HEK293T (cell line): ENCODE measurements around the gene TJP1.

ENCODE experiments used
- CTCF ChIA-PET: fragments of 350-600 bp; formaldehyde crosslinking; extraction: SDS; loops from one replicate; lab custom pipeline; 2021; ENCODE audit warnings: antibody characterized with exemption, inconsistent platforms; lab: Yijun Ruan, JAX
- POLR2A ChIA-PET: fragments of 350-600 bp; formaldehyde crosslinking; extraction: SDS; loops from one replicate; lab custom pipeline; 2020; ENCODE audit warnings: antibody characterized with exemption, inconsistent platforms; lab: Yijun Ruan, JAX
- DNase-seq: peaks from one replicate; pipeline ENCODE4 v3.0.0; 2012; ENCODE audit warnings: mixed read lengths; ENCODE audit errors: extremely low spot score
- ARNT ChIP-seq: fragments of 450-650 bp; IDR thresholded peaks from 2 replicates; pipeline ENCODE4 v1.6.1; 2017; ENCODE audit warnings: mild to moderate bottlenecking
- BHLHE40 ChIP-seq: fragments of 450-650 bp; IDR thresholded peaks from 2 replicates; pipeline ENCODE4 v1.6.1; 2016; ENCODE audit warnings: mild to moderate bottlenecking, moderate library complexity, borderline replicate concordance
- CTBP1 ChIP-seq: fragments of 450-650 bp; IDR thresholded peaks from 2 replicates; pipeline ENCODE4 v1.6.1; 2016; ENCODE audit warnings: borderline replicate concordance
- ELF4 ChIP-seq: fragments of 450-650 bp; IDR thresholded peaks from 2 replicates; pipeline ENCODE4 v1.6.1; 2017; ENCODE audit warnings: antibody characterized with exemption
- FOXA1 ChIP-seq: fragments of 450-650 bp; IDR thresholded peaks from 2 replicates; pipeline ENCODE4 v1.6.1; 2016; ENCODE audit warnings: mild to moderate bottlenecking
- FOXK2 ChIP-seq: fragments of 450-650 bp; IDR thresholded peaks from 2 replicates; pipeline ENCODE4 v1.6.1; 2016; ENCODE audit warnings: mild to moderate bottlenecking
- FOXM1 ChIP-seq: fragments of 450-650 bp; IDR thresholded peaks from 2 replicates; pipeline ENCODE4 v1.6.1; 2017; ENCODE audit warnings: mild to moderate bottlenecking, borderline replicate concordance
- HDGF ChIP-seq: fragments of 450-650 bp; IDR thresholded peaks from 2 replicates; pipeline ENCODE4 v1.6.1; 2017; ENCODE audit warnings: antibody characterized with exemption, borderline replicate concordance
- L3MBTL2 ChIP-seq: fragments of 450-650 bp; conservative IDR thresholded peaks from 2 replicates; pipeline ENCODE4 v1.6.1; 2016; ENCODE audit warnings: mild to moderate bottlenecking
- LEF1 ChIP-seq: fragments of 450-650 bp; IDR thresholded peaks from 2 replicates; pipeline ENCODE4 v1.6.1; 2017; ENCODE audit warnings: mild to moderate bottlenecking, borderline replicate concordance
- NFRKB ChIP-seq: fragments of 450-650 bp; IDR thresholded peaks from 2 replicates; pipeline ENCODE4 v1.6.1; 2016; ENCODE audit warnings: mild to moderate bottlenecking, moderate library complexity
- SP1 ChIP-seq: fragments of 450-650 bp; IDR thresholded peaks from 2 replicates; pipeline ENCODE4 v1.6.1; 2017
- SUZ12 ChIP-seq: fragments of 450-650 bp; IDR thresholded peaks from 2 replicates; pipeline ENCODE4 v1.6.1; 2016; ENCODE audit warnings: mild to moderate bottlenecking
- TARDBP ChIP-seq: fragments of 450-650 bp; IDR thresholded peaks from 2 replicates; pipeline ENCODE4 v1.6.1; 2016
- ZNF384 ChIP-seq: fragments of 450-650 bp; IDR thresholded peaks from 2 replicates; pipeline ENCODE4 v1.6.1; 2016
- TF ChIP-seq, protein P1 (sequence below): fragments of 450-650 bp; IDR thresholded peaks from 2 replicates; pipeline ENCODE4 v1.6.1; 2016

Gene TJP1

DNA sequence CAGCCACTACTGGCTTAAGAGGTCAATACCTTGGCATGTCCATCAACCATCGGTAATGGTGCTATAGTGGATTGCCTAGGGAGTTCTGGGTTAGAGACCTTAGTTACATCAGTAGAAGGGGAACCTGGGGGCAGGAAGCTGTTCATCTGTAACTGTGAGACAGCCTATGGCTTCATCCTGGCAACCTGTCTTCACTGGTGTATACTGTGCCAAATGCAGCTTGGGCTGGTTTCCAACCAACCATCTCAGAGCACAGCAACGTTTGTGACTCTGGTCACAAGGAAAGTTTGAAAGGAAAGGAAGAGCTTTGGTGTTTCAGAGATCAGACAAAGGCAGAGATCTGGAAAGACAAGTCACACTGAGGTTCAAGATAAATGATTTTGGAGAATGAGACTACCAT lies 93.8 kb downstream of the TJP1 start:
- ChIA-PET POLR2A (no interaction called here), CTCF (no interaction called here)
- TF ChIP-seq NFRKB (no peak), ELF4 (no peak), ZNF384 (no peak), ARNT (no peak), BHLHE40 (no peak), SUZ12 (no peak), LEF1 (no peak), SP1 (no peak), FOXA1 (no peak), TARDBP (no peak), CTBP1 (no peak), FOXK2 (no peak), L3MBTL2 (no peak), HDGF (no peak), FOXM1 (no peak)
- TF ChIP-seq, protein P1, sequence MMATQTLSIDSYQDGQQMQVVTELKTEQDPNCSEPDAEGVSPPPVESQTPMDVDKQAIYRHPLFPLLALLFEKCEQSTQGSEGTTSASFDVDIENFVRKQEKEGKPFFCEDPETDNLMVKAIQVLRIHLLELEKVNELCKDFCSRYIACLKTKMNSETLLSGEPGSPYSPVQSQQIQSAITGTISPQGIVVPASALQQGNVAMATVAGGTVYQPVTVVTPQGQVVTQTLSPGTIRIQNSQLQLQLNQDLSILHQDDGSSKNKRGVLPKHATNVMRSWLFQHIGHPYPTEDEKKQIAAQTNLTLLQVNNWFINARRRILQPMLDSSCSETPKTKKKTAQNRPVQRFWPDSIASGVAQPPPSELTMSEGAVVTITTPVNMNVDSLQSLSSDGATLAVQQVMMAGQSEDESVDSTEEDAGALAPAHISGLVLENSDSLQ: no peak
- DNase-seq: no peak

DNA sequence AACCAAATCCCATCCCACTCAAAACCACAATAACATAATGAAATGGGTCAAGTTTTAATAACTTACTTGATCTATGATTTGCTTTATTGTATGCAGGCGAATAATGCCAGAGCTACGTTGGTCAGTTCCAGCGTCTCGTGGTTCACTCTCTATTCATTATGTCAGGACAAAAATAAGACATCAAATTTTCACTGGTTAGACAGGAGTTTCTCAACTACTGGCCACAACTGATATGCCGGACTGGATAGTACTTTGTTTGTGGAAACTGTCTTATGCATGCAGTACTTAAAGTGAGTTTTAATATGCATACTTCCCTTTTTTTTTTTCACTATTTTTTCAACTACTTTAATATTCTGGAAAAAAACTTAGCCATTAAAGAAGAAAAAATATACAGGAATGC lies 94.4 kb downstream of the TJP1 start:
- no peak for DNase-seq
- TF ChIP-seq, protein P1: no peak
- TF ChIP-seq HDGF (no peak), SP1 (no peak), ELF4 (no peak), L3MBTL2 (no peak), SUZ12 (no peak), CTBP1 (no peak), FOXM1 (no peak), BHLHE40 (no peak), FOXK2 (no peak), TARDBP (no peak), FOXA1 (no peak), LEF1 (no peak), ARNT (no peak), ZNF384 (no peak), NFRKB (no peak)
- CTCF ChIA-PET: no interaction called here
- POLR2A ChIA-PET: no interaction called here

DNA sequence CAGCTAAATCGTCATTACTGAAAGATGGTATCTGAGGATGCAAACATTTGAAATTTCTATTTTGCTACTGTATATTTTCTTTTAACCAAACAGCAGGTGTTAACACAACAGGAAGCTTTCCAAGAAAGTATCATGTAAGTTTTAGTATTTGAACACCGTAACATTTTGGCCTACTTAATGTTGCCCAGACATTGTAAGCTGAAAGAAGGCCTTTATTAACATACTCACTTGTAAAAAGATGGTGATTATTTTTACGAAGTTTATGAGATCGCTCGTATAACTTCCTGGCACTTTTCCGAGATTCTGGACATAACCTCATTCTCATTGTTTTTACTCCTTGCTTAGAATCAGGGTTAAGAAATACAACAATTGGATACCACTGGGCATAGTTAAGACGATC lies 95.7 kb downstream of the TJP1 start:
- no peak for DNase-seq
- CTCF ChIA-PET: interaction anchor here (1.2 kb wide), 1 partner anchor 198 kb away, joined by 4 read pairs; no protein-coding TSS in a partner anchor
- TF ChIP-seq CTBP1 (no peak), HDGF (no peak), TARDBP (no peak), FOXK2 (no peak), L3MBTL2 (no peak), LEF1 (no peak), NFRKB (no peak), FOXA1 (no peak), SUZ12 (no peak), FOXM1 (no peak), SP1 (no peak), ARNT (no peak), ELF4 (no peak), ZNF384 (no peak), BHLHE40 (no peak)
- TF ChIP-seq, protein P1: no peak
- POLR2A ChIA-PET: no interaction called here

DNA sequence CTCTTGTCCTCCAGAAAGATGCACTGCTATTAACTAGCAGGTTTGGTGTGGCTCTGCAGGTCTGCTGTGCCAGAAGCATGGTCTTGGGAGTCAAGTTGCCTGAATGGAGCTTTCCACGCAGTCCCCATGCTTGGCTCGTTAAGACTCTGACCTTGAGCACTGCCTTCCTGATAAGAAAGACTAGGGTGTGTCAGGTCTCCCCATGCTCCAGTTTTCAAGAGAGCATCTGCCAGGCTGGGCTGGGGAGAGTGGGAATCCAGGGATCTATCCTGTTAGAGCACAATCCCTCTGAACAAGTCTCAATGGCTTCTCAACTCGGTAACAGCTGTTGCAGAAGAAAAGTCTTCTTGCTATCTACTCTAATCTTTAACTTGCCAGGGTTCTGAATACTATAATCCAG lies 98.2 kb downstream of the TJP1 start:
- DNase-seq: no peak
- POLR2A ChIA-PET: no interaction called here
- TF ChIP-seq BHLHE40: no peak
- CTCF ChIA-PET: interaction anchor here (1.5 kb wide), 1 partner anchor 202 kb away, joined by 3 read pairs; no protein-coding TSS in a partner anchor

DNA sequence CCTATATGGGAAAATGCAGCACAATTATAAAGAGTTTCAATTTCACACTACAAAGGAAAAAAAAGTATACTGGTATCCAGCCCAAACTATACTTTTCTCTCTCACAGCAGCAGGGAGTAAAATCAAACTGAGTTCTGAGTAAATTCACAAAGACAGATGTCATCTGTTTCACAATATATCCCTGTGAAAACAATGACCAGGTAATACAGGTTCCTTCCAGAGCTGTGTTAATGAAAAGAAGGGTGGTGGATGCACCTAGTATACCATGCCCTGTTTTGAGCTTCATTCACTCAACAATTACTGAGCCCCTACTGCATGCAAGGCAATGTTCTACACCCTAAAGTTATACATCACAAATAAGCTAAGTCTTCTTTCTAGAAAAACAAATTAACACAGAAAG lies 108.5 kb downstream of the TJP1 start:
- CTCF ChIA-PET: no interaction called here
- no peak for TF ChIP-seq TARDBP
- TF ChIP-seq FOXK2: no peak
- TF ChIP-seq L3MBTL2: no peak
- TF ChIP-seq FOXM1: no peak
- no peak for TF ChIP-seq FOXA1
- TF ChIP-seq HDGF: no peak
- no peak for TF ChIP-seq BHLHE40
- TF ChIP-seq, protein P1: no peak
- no peak for TF ChIP-seq ARNT
- TF ChIP-seq SP1: no peak
- TF ChIP-seq SUZ12: no peak
- TF ChIP-seq LEF1: no peak
- no peak for TF ChIP-seq NFRKB
- no peak for TF ChIP-seq ZNF384
- no peak for TF ChIP-seq CTBP1
- TF ChIP-seq ELF4: no peak
- POLR2A ChIA-PET: no interaction called here
- DNase-seq: no peak

DNA sequence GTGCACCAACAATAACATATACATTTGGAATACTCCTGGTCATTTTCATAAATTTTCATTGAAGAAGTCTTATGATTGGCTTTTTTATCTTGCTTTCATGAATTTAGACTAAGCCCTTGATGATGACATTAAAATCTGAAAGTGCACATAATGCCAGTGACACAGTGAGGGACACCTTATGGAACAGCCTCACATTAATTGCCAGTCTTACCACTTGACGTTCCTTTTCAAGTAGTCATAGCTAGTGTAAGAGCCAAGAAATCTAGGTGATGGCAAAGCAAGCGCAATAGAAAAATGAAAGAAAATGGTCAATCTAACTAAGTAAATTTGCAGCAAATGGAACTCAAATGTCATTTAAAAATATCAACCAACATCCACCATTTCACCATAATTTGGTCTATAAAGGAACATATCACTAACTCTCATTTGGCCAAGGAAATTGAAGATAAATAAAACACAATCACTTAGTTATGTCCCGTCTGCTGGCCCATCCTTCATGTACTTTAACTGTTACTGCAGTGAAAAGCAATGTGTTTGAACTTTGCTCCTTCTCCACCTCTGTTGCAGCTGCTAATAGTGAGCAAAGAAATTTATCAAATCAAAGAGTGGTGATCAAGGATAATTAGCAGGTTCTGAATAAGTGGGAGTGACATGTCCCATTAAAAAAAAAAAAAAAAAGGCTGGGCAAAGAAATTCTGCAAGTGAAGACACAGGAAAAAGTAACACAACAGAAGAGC lies 110.0 kb downstream of the TJP1 start:
- no peak for DNase-seq
- CTCF ChIA-PET: no interaction called here
- TF ChIP-seq SUZ12: no peak
- TF ChIP-seq FOXA1: no peak
- no peak for TF ChIP-seq SP1
- TF ChIP-seq FOXM1: no peak
- no peak for TF ChIP-seq ARNT
- no peak for TF ChIP-seq HDGF
- TF ChIP-seq LEF1: no peak
- TF ChIP-seq ZNF384: no peak
- TF ChIP-seq BHLHE40: no peak
- POLR2A ChIA-PET: no interaction called here
